SK-N-SH (cell line): ENCODE results near the gene HLA-DOB. TPM values are rescaled to one million over a fixed set of nuclear protein-coding genes. Genes with fewer than 3 reads are reported as not detected.

ENCODE experiments used
- CTCF ChIA-PET: fragments of 300-600, 350-600 bp; formaldehyde crosslinking; extraction: SDS; loops from one replicate; lab custom pipeline; 2021; lab: Yijun Ruan, JAX
- POLR2A ChIA-PET: fragments of 350-600 bp; sonication (Branson Sonifier 250); formaldehyde crosslinking; extraction: SDS; loops from one replicate; lab custom pipeline; 2020; ENCODE audit warnings: antibody characterized with exemption, inconsistent platforms; lab: Yijun Ruan, JAX
- DNase-seq: peaks from one replicate; pipeline ENCODE4 v3.0.0; 2012
- H2AFZ ChIP-seq: fragments of 200-600 bp; sonication (generic); 2 replicates; pipeline ENCODE4 v1.8.1; 2016; ENCODE audit warnings: antibody characterized with exemption, mild to moderate bottlenecking, low read depth
- H3F3A ChIP-seq: fragments of 200-600 bp; sonication (generic); replicated peaks from 2 replicates; pipeline ENCODE3; 2016; ENCODE audit warnings: antibody characterized with exemption, mild to moderate bottlenecking; ENCODE audit not compliant: insufficient read depth
- H3K27ac ChIP-seq, 2 experiments: fragments of 200-500 bp in 1 of 2; fragments of 200-600 bp in 1 of 2; sonication (Bioruptor generic) in 1 of 2; sonication (generic), shearing (Covaris generic) in 1 of 2; 2 replicates each; pipeline versions ENCODE4 v1.5.1 to v1.6.1; 2014 to 2016; ENCODE audit warnings: low read depth in 2 of 2, inconsistent platforms in 1 of 2, low read length in 1 of 2, mild to moderate bottlenecking in 1 of 2, mixed read lengths in 1 of 2
- H3K27me3 ChIP-seq: fragments of 200-600 bp; sonication (generic), shearing (Covaris generic); 2 replicates; pipeline ENCODE4 v1.6.1; 2016; ENCODE audit warnings: mixed run types; ENCODE audit not compliant: insufficient read depth
- H3K36me3 ChIP-seq, 2 experiments: fragments of 200-500 bp in 1 of 2; fragments of 200-600 bp in 1 of 2; sonication (Bioruptor generic) in 1 of 2; sonication (generic) in 1 of 2; replicated peaks in 1 of 2; 2 replicates each; pipeline versions ENCODE3 to v1.5.1; 2014 to 2016; ENCODE audit warnings: low read length in 1 of 2, mild to moderate bottlenecking in 1 of 2; ENCODE audit not compliant: insufficient read depth in 2 of 2, control insufficient read depth in 1 of 2
- H3K4me1 ChIP-seq, 2 experiments: fragments of 200-500 bp in 1 of 2; fragments of 200-600 bp in 1 of 2; sonication (Bioruptor generic) in 1 of 2; sonication (generic), shearing (Covaris generic) in 1 of 2; 2 replicates each; pipeline versions ENCODE4 v1.5.1 to v1.6.1; 2014 to 2016; ENCODE audit warnings: low read depth in 1 of 2, low read length in 1 of 2, mixed run types in 1 of 2; ENCODE audit not compliant: insufficient read depth in 2 of 2, control insufficient read depth in 1 of 2
- H3K4me2 ChIP-seq: fragments of 200-600 bp; sonication (generic), shearing (Covaris generic); 2 replicates; pipeline ENCODE4 v1.6.1; 2017; ENCODE audit warnings: mixed run types
- H3K4me3 ChIP-seq, 2 experiments: fragments of 200-500 bp in 1 of 2; fragments of 200-600 bp in 1 of 2; sonication (Bioruptor generic) in 1 of 2; sonication (generic), shearing (Covaris generic) in 1 of 2; 2 replicates each; pipeline versions ENCODE4 v1.5.1 to v1.8.1; 2014 to 2016; ENCODE audit warnings: low read depth in 2 of 2, inconsistent platforms in 1 of 2, low read length in 1 of 2, mild to moderate bottlenecking in 1 of 2, mixed read lengths in 1 of 2, moderate library complexity in 1 of 2
- H3K79me2 ChIP-seq: fragments of 200-600 bp; sonication (generic); 2 replicates; pipeline ENCODE4 v1.8.1; 2017; ENCODE audit warnings: mild to moderate bottlenecking; ENCODE audit not compliant: insufficient read depth
- H3K9ac ChIP-seq: fragments of 200-600 bp; sonication (generic); 2 replicates; pipeline ENCODE4 v1.6.1; 2017; ENCODE audit warnings: mixed run types
- H3K9me2 ChIP-seq: fragments of 200-600 bp; sonication (generic); 2 replicates; pipeline ENCODE4 v1.6.1; 2017; ENCODE audit warnings: mixed run types
- H3K9me3 ChIP-seq: fragments of 200-600 bp; sonication (generic); 2 replicates; pipeline ENCODE4 v1.6.1; 2017; ENCODE audit warnings: mixed run types, mild to moderate bottlenecking, moderate library complexity
- H4K20me1 ChIP-seq: fragments of 200-600 bp; sonication (generic); 2 replicates; pipeline ENCODE4 v1.6.1; 2017; ENCODE audit warnings: mild to moderate bottlenecking, mixed run types; ENCODE audit not compliant: insufficient read depth
- FOSL2 ChIP-seq: IDR thresholded peaks from 2 replicates; pipeline ENCODE4 v1.4.0; 2012; ENCODE audit warnings: low read depth, mild to moderate bottlenecking, moderate library complexity, borderline replicate concordance
- FOXJ3 ChIP-seq: sonication (generic); formaldehyde crosslinking; IDR thresholded peaks from 2 replicates; pipeline ENCODE4 v1.5.1; 2020; ENCODE audit warnings: mild to moderate bottlenecking, missing genetic modification reagents
- FOXM1 ChIP-seq: IDR thresholded peaks from 2 replicates; pipeline ENCODE4 v1.4.0; 2012; ENCODE audit warnings: low read depth, mild to moderate bottlenecking
- GABPA ChIP-seq: IDR thresholded peaks from 2 replicates; pipeline ENCODE4 v1.4.0; 2012; ENCODE audit warnings: low read depth, mild to moderate bottlenecking
- GATA2 ChIP-seq: sonication (generic); formaldehyde crosslinking; IDR thresholded peaks from 2 replicates; pipeline ENCODE4 v1.5.0; 2020; ENCODE audit warnings: mild to moderate bottlenecking, missing genetic modification reagents
- JUND ChIP-seq: IDR thresholded peaks from 2 replicates; pipeline ENCODE4 v1.4.0; 2012
- MEF2A ChIP-seq: IDR thresholded peaks from 2 replicates; pipeline ENCODE4 v1.4.0; 2012; ENCODE audit warnings: low read depth, borderline replicate concordance
- POLR2AphosphoS5 ChIP-seq: IDR thresholded peaks from 2 replicates; pipeline ENCODE4 v1.6.1; 2012; ENCODE audit warnings: low read depth, low read length
- RAD21 ChIP-seq: IDR thresholded peaks from 2 replicates; pipeline ENCODE4 v1.6.1; 2012; ENCODE audit warnings: mild to moderate bottlenecking, low read length
- RFX5 ChIP-seq: IDR thresholded peaks from 2 replicates; pipeline ENCODE4 v1.6.1; 2012; ENCODE audit warnings: mild to moderate bottlenecking, improper control_type of control experiment, low read length
- RXRA ChIP-seq: IDR thresholded peaks from 2 replicates; pipeline ENCODE4 v1.4.0; 2012; ENCODE audit warnings: low read depth, mild to moderate bottlenecking, borderline replicate concordance
- SIN3A ChIP-seq: IDR thresholded peaks from 2 replicates; pipeline ENCODE4 v1.6.1; 2012; ENCODE audit warnings: low read depth, mild to moderate bottlenecking, low read length, moderate library complexity, borderline replicate concordance
- TEAD4 ChIP-seq: IDR thresholded peaks from 2 replicates; pipeline ENCODE4 v1.4.0; 2012; ENCODE audit warnings: mild to moderate bottlenecking, borderline replicate concordance; ENCODE audit not compliant: insufficient read depth
- WGBS: methylation state at CpG from one replicate; pipeline ENCODE4 v1.1.6; 2017; ENCODE audit warnings: low lambda C conversion rate; 5-methylcytosine and 5-hydroxymethylcytosine counted together
- polyA plus RNA-seq, 3 experiments: library from polyadenylated mRNA; depleted of rRNA; stranded (reverse); fragments of >200 nt; gene quantifications; 2 replicates each; pipeline ENCODE4 v1.2.3, GENCODE V29; 2012
- TF ChIP-seq, protein P1 (sequence below): fragments of 200-600 bp; sonication (generic); IDR thresholded peaks from 2 replicates; pipeline ENCODE4 v1.6.1; 2017; ENCODE audit warnings: antibody characterized with exemption, mild to moderate bottlenecking, moderate library complexity
- TF ChIP-seq, protein P2 (sequence below): IDR thresholded peaks from 2 replicates; pipeline ENCODE4 v1.4.0; 2012; ENCODE audit warnings: low read depth, borderline replicate concordance
- TF ChIP-seq, protein P3 (sequence below): fragments of 150-350 bp; IDR thresholded peaks from 2 replicates; pipeline ENCODE4 v1.6.1; 2017; ENCODE audit warnings: antibody characterized with exemption, low read length, low read depth, borderline replicate concordance

The HLA-DOB gene
- polyA plus RNA-seq, 1 of the 3 experiments (the other 2 are of a cell fraction) = not detected

DNA sequence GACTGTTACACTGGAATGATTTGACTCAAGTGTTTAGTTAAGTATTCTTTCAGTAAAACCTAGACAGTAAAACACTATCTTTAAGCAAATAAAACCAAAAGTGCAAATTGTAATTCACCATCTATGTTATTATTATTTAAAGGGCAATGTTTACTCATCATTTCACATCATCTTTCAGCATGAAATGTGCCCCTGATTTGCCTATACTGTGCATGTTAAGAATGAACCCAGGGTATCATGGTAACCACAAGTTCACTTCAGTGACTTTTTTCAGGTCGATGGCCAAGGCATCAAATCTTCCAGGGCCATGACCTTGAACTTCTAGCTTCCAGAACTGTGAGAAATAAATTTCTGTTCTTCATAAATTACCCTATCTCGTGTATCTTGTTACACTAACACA lies 2.1 kb upstream of the HLA-DOB start:
- ChIA-PET POLR2A (no interaction called here), CTCF (interaction anchor here (0.6 kb wide), 1 partner anchor 49 kb away, joined by 3 read pairs; no protein-coding TSS in a partner anchor)
- no peak for DNase-seq
- no peak for TF ChIP-seq POLR2AphosphoS5
- Histone ChIP-seq H3K27me3 (peaks cover 21% of the 10 kb centered on the region; the same call in 1 of the 2 replicates), H3K27ac (no peak overlapping the region), H3K4me2 (no peak overlapping the region), H3K9me3 (no peaks in the 10 kb centered on the region), H3F3A (no peaks in the 10 kb centered on the region), H4K20me1 (no peaks in the 10 kb centered on the region), H3K9me2 (no peaks in the 10 kb centered on the region), H2AFZ (no peak overlapping the region), H3K4me3 (no peak overlapping the region), H3K9ac (no peak overlapping the region), H3K79me2 (no peaks in the 10 kb centered on the region), H3K4me1 (no peaks in the 10 kb centered on the region), H3K36me3 (no peaks in the 10 kb centered on the region)
- WGBS = 15% methylated on average over 2 of the region's 2 CpGs

DNA sequence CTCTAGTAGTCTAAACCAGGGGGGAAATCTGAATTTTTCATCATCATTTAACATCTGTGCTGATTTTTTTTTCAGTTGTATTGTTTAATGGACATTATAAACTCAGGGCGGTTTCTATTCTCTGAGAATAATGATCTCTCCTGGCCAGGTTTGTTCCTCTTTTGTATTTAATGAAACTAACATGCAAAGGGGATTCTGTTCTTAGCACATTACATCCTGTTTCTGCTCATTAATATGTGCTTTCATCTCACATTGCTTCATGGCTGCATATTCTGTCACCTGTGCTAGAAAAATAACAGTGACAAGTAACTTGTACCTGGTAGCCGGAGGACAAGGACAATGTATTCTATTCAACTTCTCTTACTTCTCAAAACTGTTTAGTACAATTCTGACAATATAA lies 806 bp downstream of the HLA-DOB start:
- 41% methylated on average over 2 of the region's 2 CpGs for WGBS
- Histone ChIP-seq H3K79me2 (no peaks in the 10 kb centered on the region), H3K4me2 (no peak overlapping the region), H3K4me3 (no peak overlapping the region), H3K36me3 (no peaks in the 10 kb centered on the region), H3K27me3 (peaks cover 40% of the 10 kb centered on the region), H2AFZ (no peak overlapping the region), H3K9me2 (no peaks in the 10 kb centered on the region), H3K27ac (no peak overlapping the region), H3F3A (no peaks in the 10 kb centered on the region), H3K4me1 (no peaks in the 10 kb centered on the region), H4K20me1 (no peaks in the 10 kb centered on the region), H3K9ac (no peak overlapping the region), H3K9me3 (no peaks in the 10 kb centered on the region)
- ChIA-PET CTCF (interaction anchor here (1.0 kb wide), 1 partner anchor 23 kb away, joined by 3 read pairs; the partner anchor contains the start of gene TAP2), POLR2A (no interaction called here)
- TF ChIP-seq TEAD4 (no peak), RAD21 (no peak), FOSL2 (no peak), MEF2A (no peak), GATA2 (CRISPR knock-in tag) (no peak), SIN3A (no peak), GABPA (no peak), RFX5 (no peak), RXRA (no peak), FOXM1 (no peak), FOXJ3 (CRISPR knock-in tag) (no peak), JUND (no peak)
- TF ChIP-seq, protein P1, sequence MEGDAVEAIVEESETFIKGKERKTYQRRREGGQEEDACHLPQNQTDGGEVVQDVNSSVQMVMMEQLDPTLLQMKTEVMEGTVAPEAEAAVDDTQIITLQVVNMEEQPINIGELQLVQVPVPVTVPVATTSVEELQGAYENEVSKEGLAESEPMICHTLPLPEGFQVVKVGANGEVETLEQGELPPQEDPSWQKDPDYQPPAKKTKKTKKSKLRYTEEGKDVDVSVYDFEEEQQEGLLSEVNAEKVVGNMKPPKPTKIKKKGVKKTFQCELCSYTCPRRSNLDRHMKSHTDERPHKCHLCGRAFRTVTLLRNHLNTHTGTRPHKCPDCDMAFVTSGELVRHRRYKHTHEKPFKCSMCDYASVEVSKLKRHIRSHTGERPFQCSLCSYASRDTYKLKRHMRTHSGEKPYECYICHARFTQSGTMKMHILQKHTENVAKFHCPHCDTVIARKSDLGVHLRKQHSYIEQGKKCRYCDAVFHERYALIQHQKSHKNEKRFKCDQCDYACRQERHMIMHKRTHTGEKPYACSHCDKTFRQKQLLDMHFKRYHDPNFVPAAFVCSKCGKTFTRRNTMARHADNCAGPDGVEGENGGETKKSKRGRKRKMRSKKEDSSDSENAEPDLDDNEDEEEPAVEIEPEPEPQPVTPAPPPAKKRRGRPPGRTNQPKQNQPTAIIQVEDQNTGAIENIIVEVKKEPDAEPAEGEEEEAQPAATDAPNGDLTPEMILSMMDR = no peak
- TF ChIP-seq, protein P2, sequence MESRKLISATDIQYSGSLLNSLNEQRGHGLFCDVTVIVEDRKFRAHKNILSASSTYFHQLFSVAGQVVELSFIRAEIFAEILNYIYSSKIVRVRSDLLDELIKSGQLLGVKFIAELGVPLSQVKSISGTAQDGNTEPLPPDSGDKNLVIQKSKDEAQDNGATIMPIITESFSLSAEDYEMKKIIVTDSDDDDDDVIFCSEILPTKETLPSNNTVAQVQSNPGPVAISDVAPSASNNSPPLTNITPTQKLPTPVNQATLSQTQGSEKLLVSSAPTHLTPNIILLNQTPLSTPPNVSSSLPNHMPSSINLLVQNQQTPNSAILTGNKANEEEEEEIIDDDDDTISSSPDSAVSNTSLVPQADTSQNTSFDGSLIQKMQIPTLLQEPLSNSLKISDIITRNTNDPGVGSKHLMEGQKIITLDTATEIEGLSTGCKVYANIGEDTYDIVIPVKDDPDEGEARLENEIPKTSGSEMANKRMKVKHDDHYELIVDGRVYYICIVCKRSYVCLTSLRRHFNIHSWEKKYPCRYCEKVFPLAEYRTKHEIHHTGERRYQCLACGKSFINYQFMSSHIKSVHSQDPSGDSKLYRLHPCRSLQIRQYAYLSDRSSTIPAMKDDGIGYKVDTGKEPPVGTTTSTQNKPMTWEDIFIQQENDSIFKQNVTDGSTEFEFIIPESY = no peak
- TF ChIP-seq, protein P3, sequence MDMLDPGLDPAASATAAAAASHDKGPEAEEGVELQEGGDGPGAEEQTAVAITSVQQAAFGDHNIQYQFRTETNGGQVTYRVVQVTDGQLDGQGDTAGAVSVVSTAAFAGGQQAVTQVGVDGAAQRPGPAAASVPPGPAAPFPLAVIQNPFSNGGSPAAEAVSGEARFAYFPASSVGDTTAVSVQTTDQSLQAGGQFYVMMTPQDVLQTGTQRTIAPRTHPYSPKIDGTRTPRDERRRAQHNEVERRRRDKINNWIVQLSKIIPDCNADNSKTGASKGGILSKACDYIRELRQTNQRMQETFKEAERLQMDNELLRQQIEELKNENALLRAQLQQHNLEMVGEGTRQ = no peak
- no peak for DNase-seq
